Effector CD4-positive, alpha-beta T cell (primary cell): ENCODE data around the gene IGFBP2.

ENCODE experiments used
- DNase-seq: peaks from one replicate; pipeline ENCODE4 v3.0.0-alpha.2; 2020

Gene IGFBP2

GRCh38 chr2:216616083-216616678, 17.0 kb upstream of the IGFBP2 start:
- no peak for DNase-seq

DNA sequence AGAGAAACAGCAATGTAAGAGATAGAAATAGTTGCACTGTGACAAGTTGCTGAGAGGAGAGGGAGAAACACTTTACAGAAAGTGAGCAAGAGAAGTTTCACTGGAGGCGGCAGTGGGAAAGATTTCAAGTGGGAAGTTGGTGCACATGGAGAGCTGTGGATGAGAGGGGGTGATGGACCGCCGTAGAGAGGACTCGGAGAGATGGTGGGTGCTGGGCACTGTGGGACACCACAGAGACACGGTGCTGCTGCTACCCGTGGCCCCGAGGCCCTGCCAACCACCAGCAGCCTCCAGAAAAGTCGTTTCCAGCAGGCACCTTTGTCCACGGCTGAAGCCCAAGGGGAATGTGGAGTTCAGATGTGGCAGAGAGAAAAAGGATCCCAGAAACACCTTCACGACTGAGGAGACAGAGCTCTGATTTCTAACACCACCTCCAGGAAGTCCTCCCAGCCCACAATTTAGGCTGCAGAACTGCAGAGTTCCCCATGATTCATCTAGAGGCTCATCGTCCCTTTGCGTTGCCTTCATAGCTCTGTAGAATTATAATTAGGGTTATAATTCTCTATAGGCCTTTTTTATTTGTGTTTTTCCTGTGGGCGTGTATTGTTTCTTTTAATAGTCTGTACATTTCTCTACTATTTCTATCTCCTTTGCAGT, 15.9 kb upstream of the IGFBP2 start:
- DNase-seq = no peak

DNA sequence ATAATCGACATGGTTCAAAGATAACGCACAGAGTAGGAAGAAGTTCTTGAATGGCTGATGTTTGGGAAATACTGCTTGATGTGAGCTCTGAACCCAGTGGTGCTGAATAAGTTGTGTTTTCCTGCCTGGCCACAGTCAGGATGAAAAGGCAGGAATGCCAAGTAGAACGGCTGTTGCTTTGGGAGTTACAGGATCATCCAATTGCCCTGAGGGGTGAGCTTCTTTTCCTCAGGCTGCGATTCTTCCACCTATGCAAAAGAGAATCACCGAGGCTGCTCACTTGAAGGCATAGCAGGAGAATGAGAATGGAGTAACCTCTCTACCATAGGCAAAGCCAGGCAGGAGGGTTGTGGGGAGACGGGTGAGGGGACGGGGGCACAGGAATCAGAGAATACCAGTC, 14.4 kb upstream of the IGFBP2 start:
- no peak for DNase-seq

DNA sequence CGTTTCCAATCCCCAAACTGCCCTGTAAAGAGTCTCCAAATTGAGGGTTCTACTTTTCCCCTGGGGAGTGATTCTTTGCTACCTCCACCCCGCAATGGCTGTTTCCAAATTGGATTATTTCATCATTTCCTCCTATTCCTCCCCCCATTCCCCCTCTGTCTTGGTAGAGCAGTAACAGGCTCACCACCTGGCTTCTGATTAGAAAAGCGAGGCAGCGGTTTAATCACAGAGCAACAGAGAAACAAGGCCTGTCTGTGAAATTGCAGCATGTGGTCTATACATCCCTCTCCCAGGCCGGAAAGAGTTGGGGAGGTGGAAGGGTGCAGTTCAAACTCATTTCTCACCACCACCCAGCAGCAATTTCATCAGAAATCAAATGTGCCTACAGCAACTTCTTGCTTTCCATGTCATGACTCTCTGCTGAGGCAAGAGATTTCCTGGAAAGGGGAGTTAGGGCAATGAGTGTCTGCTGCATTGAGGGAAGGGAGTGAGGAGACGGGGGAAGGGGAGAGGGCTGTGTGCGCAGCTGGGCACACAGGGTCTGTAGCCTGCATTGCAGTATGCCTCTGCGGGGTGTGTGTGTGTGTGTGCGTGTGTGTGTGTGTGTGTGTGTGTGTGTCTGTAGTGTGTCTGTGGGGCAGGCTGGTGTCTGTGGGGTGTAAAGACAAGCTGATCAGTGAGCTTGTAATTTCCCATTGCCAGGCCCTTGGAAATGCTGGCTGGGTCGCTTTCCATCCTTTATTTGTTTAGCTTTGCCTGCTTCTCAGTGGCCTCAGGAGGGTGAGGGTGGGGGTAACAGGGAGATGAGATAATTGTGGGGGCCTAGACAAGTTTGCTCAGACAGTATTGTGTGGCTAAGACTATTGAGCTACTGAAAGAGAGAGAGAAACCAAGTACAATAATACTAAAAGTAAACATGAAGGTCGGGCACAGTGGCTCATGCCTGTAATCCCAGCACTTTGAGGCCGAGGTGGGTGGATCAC, 13.5 kb upstream of the IGFBP2 start:
- no peak for DNase-seq

DNA sequence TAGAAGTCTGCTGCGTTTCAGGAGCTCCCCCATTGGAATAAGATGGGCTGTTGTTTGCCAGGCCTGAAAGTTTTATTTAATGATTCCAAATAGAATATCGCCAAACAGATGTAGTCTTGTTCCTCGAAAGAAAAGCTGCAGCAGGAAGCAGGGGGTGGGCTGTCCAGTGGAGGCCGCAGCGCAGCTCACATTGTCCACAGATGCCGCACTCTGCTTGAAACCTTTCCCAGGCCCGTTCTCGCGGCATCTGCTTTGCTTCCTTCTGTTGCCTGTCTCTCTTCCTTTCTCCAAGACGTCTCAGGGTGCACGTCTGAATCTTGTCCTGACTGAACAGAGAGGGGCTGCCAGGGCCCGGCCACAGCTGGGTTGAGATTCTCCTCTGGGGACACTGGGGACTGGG, 12.4 kb upstream of the IGFBP2 start:
- no peak for DNase-seq

- DNase-seq = no peak
These were observed 11.9 kb upstream of the IGFBP2 start for GRCh38 chr2:216621292-216621691.

GRCh38 chr2:216622526-216622925, 10.7 kb upstream of the IGFBP2 start:
- no peak for DNase-seq

- no peak for DNase-seq
These were observed 9.0 kb upstream of the IGFBP2 start for GRCh38 chr2:216624251-216624650.

GRCh38 chr2:216626168-216626874, 6.9 kb upstream of the IGFBP2 start:
- DNase-seq = no peak

DNA sequence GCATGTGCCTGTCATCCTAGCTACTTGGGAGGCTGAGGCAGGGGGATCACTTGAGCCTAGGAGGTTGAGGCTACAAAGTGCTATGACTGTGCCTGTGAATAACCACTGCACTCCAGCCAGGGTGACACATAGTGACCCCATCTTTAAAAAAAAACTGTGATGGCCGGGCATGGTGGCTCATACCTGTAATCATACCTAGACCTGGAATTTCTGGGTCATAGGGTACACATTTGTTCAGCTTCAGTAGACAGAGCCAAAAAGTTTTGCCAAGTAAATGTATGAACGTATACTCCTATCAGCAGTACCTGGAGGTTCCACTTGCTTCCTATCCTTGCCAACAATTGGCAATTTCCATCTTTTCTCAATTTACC, 6.4 kb upstream of the IGFBP2 start:
- DNase-seq = no peak

GRCh38 chr2:216629784-216630183, 3.4 kb upstream of the IGFBP2 start:
- no peak for DNase-seq

GRCh38 chr2:216632346-216632951, 771 bp upstream of the IGFBP2 start:
- no peak for DNase-seq

DNA sequence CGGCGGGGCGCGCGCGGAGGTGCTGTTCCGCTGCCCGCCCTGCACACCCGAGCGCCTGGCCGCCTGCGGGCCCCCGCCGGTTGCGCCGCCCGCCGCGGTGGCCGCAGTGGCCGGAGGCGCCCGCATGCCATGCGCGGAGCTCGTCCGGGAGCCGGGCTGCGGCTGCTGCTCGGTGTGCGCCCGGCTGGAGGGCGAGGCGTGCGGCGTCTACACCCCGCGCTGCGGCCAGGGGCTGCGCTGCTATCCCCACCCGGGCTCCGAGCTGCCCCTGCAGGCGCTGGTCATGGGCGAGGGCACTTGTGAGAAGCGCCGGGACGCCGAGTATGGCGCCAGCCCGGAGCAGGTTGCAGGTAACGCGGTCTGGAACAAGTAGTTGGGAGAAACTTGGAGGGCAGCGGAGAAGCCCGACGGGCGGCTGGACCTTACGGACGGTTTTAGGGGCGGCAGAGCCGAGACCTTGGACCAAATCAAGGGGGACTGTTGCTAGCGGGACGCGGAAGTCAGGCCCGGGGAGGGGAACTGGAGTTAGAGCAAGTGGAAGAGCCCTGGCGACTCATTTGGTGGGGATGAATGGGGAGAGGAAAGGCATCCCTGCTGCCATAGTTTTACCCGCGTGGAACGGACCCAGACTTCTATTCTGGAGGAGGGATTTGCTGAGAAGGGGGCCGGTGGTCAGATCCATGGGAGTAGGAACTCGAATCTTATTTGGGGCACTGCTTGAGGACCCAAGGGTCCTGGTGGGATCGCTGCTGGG, 573 bp downstream of the IGFBP2 start:
- DNase-seq = no peak

DNA sequence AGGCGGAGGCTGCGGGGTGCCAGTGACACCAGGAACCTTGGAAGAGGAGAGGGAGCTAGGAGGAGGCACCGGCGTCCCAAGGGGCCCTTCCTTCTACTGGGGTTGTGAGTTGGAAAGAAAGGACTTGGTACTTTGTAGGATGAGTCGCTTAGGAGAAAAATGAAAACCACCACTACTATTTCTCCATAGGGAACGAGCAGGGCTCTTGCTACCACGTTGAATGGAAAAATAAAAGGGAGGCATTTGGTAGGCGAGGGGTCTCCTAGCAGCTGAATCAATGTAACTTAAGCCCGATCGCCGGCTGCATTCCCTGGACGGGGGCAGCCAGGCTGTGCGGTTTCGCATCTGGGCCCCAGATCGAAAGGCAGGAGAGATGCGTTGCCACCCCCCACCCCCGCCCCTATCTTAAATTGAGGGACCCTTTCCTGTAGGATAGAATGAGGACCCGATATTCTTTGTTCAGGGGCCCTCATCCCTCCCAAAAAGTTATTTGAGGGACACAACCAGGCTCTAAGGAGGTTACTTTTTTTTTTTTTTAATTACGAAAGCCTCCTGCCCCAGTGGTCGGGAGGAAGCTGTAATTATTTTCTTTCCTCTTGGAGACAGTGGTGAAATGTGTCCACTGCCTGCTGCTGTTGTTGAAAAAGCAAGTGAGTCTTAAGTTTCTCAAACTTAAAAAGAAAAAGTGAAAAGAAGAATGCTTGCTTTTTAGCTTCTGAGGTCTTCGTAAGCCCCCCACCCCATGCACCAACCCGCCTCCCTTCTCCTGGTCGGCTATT, 1.3 kb downstream of the IGFBP2 start:
- DNase-seq = no peak

DNA sequence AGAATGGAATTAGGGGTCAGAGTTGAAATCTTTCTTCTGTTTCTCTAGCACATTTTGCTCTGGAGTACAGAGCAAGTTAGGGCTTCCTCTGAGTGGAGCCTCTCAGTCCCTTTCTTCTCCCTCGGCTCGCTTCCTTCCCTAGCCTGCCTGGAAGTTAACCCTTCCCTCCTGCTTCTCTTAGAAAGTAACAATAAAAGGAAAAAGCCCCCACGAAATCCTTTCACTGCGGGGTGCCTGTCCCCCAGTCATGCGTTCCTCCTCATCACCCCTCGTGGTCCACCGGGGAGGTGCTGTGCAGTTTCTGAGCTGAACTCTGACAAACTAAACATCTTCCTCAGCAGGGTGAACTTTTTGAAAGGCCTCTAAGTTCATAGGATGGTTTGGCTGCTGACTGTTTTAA, 2.0 kb downstream of the IGFBP2 start:
- DNase-seq = no peak

- no peak for DNase-seq
These were observed 2.7 kb downstream of the IGFBP2 start for GRCh38 chr2:216635701-216636550.

GRCh38 chr2:216636551-216637450, 3.6 kb downstream of the IGFBP2 start:
- no peak for DNase-seq

- no peak for DNase-seq
These were observed 4.3 kb downstream of the IGFBP2 start for GRCh38 chr2:216637472-216637871.
